HCT116 (cell line): ENCODE data around the gene LACTBL1. TPM values are rescaled to one million over a fixed set of nuclear protein-coding genes. Genes with fewer than 3 reads are reported as not detected.
"Not testable (repeated sequence)": the region's sequence is repeated elsewhere in the genome, so short reads cannot be mapped to it uniquely, and the experiment has no call there.

Experiments
- ATAC-seq: fragments of 200-7000 bp; cut with Tn5 transposase; 2 replicates; pipeline ENCODE4 v1.9.1; 2020; ENCODE audit warnings: mild to moderate bottlenecking, moderate library complexity
- BruUV-seq: library from RNA; stranded (reverse); fragments of 400-500 nt; replicated peaks from 2 replicates; lab custom pipeline; 2021; lab: Mats Ljungman, UMichigan
- CTCF ChIA-PET: fragments of 300-600 bp; sonication (Branson Sonifier 250); formaldehyde crosslinking; loops from one replicate; lab custom pipeline; 2021; ENCODE audit warnings: antibody characterized with exemption; lab: Charles Lee
- POLR2A ChIA-PET: fragments of 300-600, 350-600 bp; sonication (Branson Sonifier 250); formaldehyde crosslinking; loops from one replicate; lab custom pipeline; 2021; ENCODE audit warnings: antibody characterized with exemption; lab: Charles Lee
- RAD21 ChIA-PET, 2 experiments: fragments of 300-600 bp; sonication (Branson Sonifier 250); formaldehyde crosslinking; loops; one replicate each; lab custom pipeline; 2023; ENCODE audit warnings: low total read pairs in 2 of 2; ENCODE audit not compliant: uncharacterized antibody in 2 of 2, unreplicated experiment in 2 of 2, low non-redundant PET in 1 of 2; lab: Charles Lee
- DNase-seq: peaks from one replicate; pipeline ENCODE4 v3.0.0-alpha.2; 2010; ENCODE audit warnings: low read depth, low spot score
- H2AFZ ChIP-seq: fragments of 200-600 bp; shearing (Covaris generic), sonication (generic); 2 replicates; pipeline ENCODE4 v1.6.1; 2017; ENCODE audit warnings: low read depth, mixed run types, mixed read lengths, antibody characterized with exemption, low read length; ENCODE audit not compliant: poor library complexity, severe bottlenecking
- H3K27ac ChIP-seq: 2 replicates; pipeline ENCODE4 v1.5.1; 2012; ENCODE audit warnings: low read depth, low read length
- H3K27me3 ChIP-seq: fragments of 200-600 bp; sonication (generic); 2 replicates; pipeline ENCODE4 v1.6.1; 2016; ENCODE audit warnings: mixed run types, low read length, mixed read lengths; ENCODE audit not compliant: insufficient read depth
- H3K36me3 ChIP-seq, 2 experiments: fragments of 200-500 bp in 1 of 2; fragments of 200-600 bp in 1 of 2; sonication (Bioruptor generic) in 1 of 2; sonication (generic) in 1 of 2; 2 replicates each; pipeline versions ENCODE4 v1.5.1 to v1.6.1; 2014 to 2016; ENCODE audit warnings: low read length in 2 of 2, inconsistent platforms in 1 of 2, mixed read lengths in 1 of 2, mixed run types in 1 of 2; ENCODE audit not compliant: insufficient read depth in 2 of 2, control insufficient read depth in 1 of 2
- H3K4me1 ChIP-seq, 2 experiments: fragments of 200-600 bp in 1 of 2; sonication (generic) in 1 of 2; 2 replicates each; pipeline versions ENCODE4 v1.5.1 to v1.6.1; 2012 to 2017; ENCODE audit warnings: low read length in 2 of 2, inconsistent platforms in 1 of 2, mild to moderate bottlenecking in 1 of 2, mixed read lengths in 1 of 2, mixed run types in 1 of 2, moderate library complexity in 1 of 2; ENCODE audit not compliant: insufficient read depth in 2 of 2, control insufficient read depth in 1 of 2
- H3K4me2 ChIP-seq: fragments of 200-600 bp; sonication (generic); 2 replicates; pipeline ENCODE4 v1.6.1; 2017; ENCODE audit warnings: mixed run types, low read length, mixed read lengths
- H3K4me3 ChIP-seq, 2 experiments: fragments of 200-600 bp in 1 of 2; sonication (generic) in 1 of 2; replicated peaks in 1 of 2; 2 replicates each; pipeline ENCODE4 v1.5.1; 2011 to 2016; ENCODE audit warnings: low read length in 2 of 2, control low read depth in 1 of 2, low read depth in 1 of 2, mild to moderate bottlenecking in 1 of 2, mixed read lengths in 1 of 2, mixed run types in 1 of 2
- H3K79me2 ChIP-seq: fragments of 200-600 bp; sonication (generic); 2 replicates; pipeline ENCODE4 v1.6.1; 2017; ENCODE audit warnings: mild to moderate bottlenecking, mixed run types, low read length, moderate library complexity, mixed read lengths; ENCODE audit not compliant: insufficient read depth
- H3K9ac ChIP-seq: fragments of 200-600 bp; sonication (generic); 2 replicates; pipeline ENCODE4 v1.6.1; 2016; ENCODE audit warnings: low read length, mixed read lengths
- H3K9me2 ChIP-seq: fragments of 200-600 bp; sonication (generic), shearing (Covaris generic); 2 replicates; pipeline ENCODE4 v1.6.1; 2017; ENCODE audit warnings: mixed run types, mild to moderate bottlenecking, moderate library complexity; ENCODE audit not compliant: insufficient read depth
- H3K9me3 ChIP-seq, 2 experiments: fragments of 200-500 bp in 1 of 2; fragments of 200-600 bp in 1 of 2; sonication (Bioruptor generic) in 1 of 2; sonication (generic) in 1 of 2; 2 replicates each; pipeline ENCODE4 v1.6.1; 2014 to 2017; ENCODE audit warnings: low read length in 2 of 2, mixed read lengths in 2 of 2, inconsistent platforms in 1 of 2, low read depth in 1 of 2, mild to moderate bottlenecking in 1 of 2, mixed run types in 1 of 2, moderate library complexity in 1 of 2; ENCODE audit not compliant: control insufficient read depth in 1 of 2, insufficient read depth in 1 of 2
- H4K20me1 ChIP-seq: fragments of 200-600 bp; sonication (generic), shearing (Covaris generic); 2 replicates; pipeline ENCODE4 v1.6.1; 2017; ENCODE audit warnings: mixed run types, mild to moderate bottlenecking, moderate library complexity; ENCODE audit not compliant: insufficient read depth
- CTCF ChIP-seq, 3 experiments: fragments of 200-600 bp in 1 of 3; sonication (generic) in 1 of 3; IDR thresholded peaks in 2 of 3; conservative IDR thresholded peaks in 1 of 3; 2 replicates each; pipeline ENCODE4 v1.5.1; 2012 to 2017; ENCODE audit warnings: low read depth in 2 of 3, low read length in 2 of 3, antibody characterized with exemption in 1 of 3, borderline replicate concordance in 1 of 3, control low read depth in 1 of 3, mild to moderate bottlenecking in 1 of 3, mixed read lengths in 1 of 3, mixed run types in 1 of 3, moderate library complexity in 1 of 3; ENCODE audit not compliant: insufficient read depth in 1 of 3
- MAX ChIP-seq: IDR thresholded peaks from 2 replicates; pipeline ENCODE4 v1.6.1; 2012
- POLR2A ChIP-seq: IDR thresholded peaks from 2 replicates; pipeline ENCODE4 v1.7.0; 2011; ENCODE audit warnings: borderline replicate concordance; ENCODE audit not compliant: insufficient read depth, insufficient read length; ENCODE audit errors: extremely low read depth
- POLR2AphosphoS5 ChIP-seq: IDR thresholded peaks from 2 replicates; pipeline ENCODE4 v1.6.1; 2011; ENCODE audit warnings: mild to moderate bottlenecking, low read depth, low read length, moderate library complexity
- SIN3A ChIP-seq: IDR thresholded peaks from 2 replicates; pipeline ENCODE4 v1.6.1; 2012; ENCODE audit warnings: low read depth
- ZNF274 ChIP-seq: fragments of 200-500 bp; sonication (Bioruptor generic); IDR thresholded peaks from 2 replicates; pipeline ENCODE4 v1.6.1; 2014; ENCODE audit warnings: mild to moderate bottlenecking, low read depth, low read length, inconsistent platforms
- intact Hi-C: fragments of 100-400 bp; cut with micrococcal nuclease; formaldehyde crosslinking; loops from 2 replicates; pipeline ENCODE4 v1.10.0; 2022
- total RNA-seq: library from RNA; stranded (reverse); gene quantifications from one replicate; pipeline ENCODE4 v1.2.1, GENCODE V29; 2021; ENCODE audit not compliant: unreplicated experiment
- TF ChIP-seq, protein P1 (sequence below): IDR thresholded peaks from 2 replicates; pipeline ENCODE4 v1.6.1; 2012

LACTBL1 gene
- total RNA-seq, 1 experiment from 2014 or later, result not detected

DNA sequence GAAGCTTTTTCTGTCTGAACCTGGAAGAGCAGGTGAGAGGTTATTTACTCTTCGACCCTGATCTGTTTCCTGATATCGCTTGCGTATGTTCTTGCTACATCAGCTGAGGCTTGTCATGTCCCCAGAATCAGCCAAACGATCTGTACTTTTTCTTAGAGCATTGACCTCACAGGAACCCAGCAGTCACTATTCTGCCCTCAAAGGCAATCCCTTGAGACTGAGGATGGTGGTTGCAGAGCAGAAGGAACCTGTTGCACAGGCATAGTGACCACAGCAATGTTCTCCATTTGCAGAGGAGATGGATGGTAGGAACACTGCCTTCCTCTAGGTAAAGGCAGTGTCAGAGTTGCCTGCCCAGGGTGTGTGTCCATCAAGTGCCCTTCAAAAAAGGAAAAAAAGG is 11.3 kb upstream of the LACTBL1 start:
- Histone ChIP-seq H3K36me3 (no peaks in the 10 kb centered on the region), H4K20me1 (no peaks in the 10 kb centered on the region), H3K9me2 (no peaks in the 10 kb centered on the region), H3K27ac (no peak overlapping the region), H3K4me3 (no peak overlapping the region), H2AFZ (no peak overlapping the region), H3K4me1 (no peaks in the 10 kb centered on the region; a peak in 1 of 4 replicates), H3K9me3 (no peaks in the 10 kb centered on the region), H3K4me2 (no peak overlapping the region), H3K79me2 (no peaks in the 10 kb centered on the region), H3K27me3 (no peaks in the 10 kb centered on the region), H3K9ac (no peak overlapping the region)
- DNase-seq (no peak), ATAC-seq (no peak)
- CTCF ChIA-PET, result no interaction called here
- POLR2A ChIA-PET, result no interaction called here
- intact Hi-C loops, result no loop called here
- TF ChIP-seq SIN3A, result no peak
- TF ChIP-seq MAX, result no peak
- no peak for TF ChIP-seq CTCF (IDR thresholded peaks at IDR 0.05 in 2 of 3, conservative IDR thresholded peaks at IDR 0.05 in 1 of 3; ENCODE audit: borderline replicate concordance in 1 of 3, insufficient read depth in 1 of 3, low read depth in 2 of 3, low read length in 2 of 3)
- TF ChIP-seq, protein P1, sequence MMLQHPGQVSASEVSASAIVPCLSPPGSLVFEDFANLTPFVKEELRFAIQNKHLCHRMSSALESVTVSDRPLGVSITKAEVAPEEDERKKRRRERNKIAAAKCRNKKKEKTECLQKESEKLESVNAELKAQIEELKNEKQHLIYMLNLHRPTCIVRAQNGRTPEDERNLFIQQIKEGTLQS, result no peak
- TF ChIP-seq POLR2AphosphoS5, result no peak
- no peak for TF ChIP-seq POLR2A
- TF ChIP-seq ZNF274, result no peak
- BruUV-seq, result no TSS peak
- RAD21 ChIA-PET, result no interaction called here

- ATAC-seq, H3K9me2 ChIP-seq, H3K36me3 ChIP-seq, H3K9ac ChIP-seq, H3K27me3 ChIP-seq, BruUV-seq, H2AFZ ChIP-seq, POLR2A ChIA-PET, H4K20me1 ChIP-seq, H3K4me3 ChIP-seq, H3K9me3 ChIP-seq, H3K27ac ChIP-seq, H3K4me2 ChIP-seq, intact Hi-C loops, DNase-seq, H3K79me2 ChIP-seq, CTCF ChIA-PET: not testable (repeated sequence)
- peaks cover 4 to 21% of the 10 kb centered on the region in 2 experiments; a peak in 2 of 4 replicates for H3K4me1 ChIP-seq
- RAD21 ChIA-PET, result interaction anchor here in 1 of 2 experiments (0.9 kb wide), 1 partner anchor 204 kb away, joined by 3 read pairs; no protein-coding TSS in a partner anchor
These were observed 7.8 kb upstream of the LACTBL1 start for GRCh38 chr1:22980471-22980790.
